ENCODE data around the gene SORCS2.

GRCh38 chr4:7395645-7396044, 203.3 kb downstream of the SORCS2 start:
- no peak for TF ChIP-seq TAF1 (IDR thresholded peaks at IDR 0.05; ENCODE audit: borderline replicate concordance, insufficient read depth, low read length)
- TF ChIP-seq SIN3A (IDR thresholded peaks at IDR 0.05; ENCODE audit: borderline replicate concordance, insufficient read depth, low read length), result no peak
- no peak for TF ChIP-seq POLR2AphosphoS5 (IDR thresholded peaks at IDR 0.05; ENCODE audit: low read depth, low read length)

Data from PFSK-1 (cell line).